GM18505 (cell line): ENCODE data around the gene AOX1.

Source experiments
- ATAC-seq: cut with Tn5 transposase; IDR thresholded peaks from one replicate; pipeline ENCODE4 v1.9.1; 2021; ENCODE audit not compliant: unreplicated experiment
- POLR2A ChIP-seq: IDR thresholded peaks from 4 replicates; pipeline ENCODE4 v1.6.1; 2011; ENCODE audit warnings: borderline replicate concordance; ENCODE audit not compliant: insufficient read depth, insufficient read length; ENCODE audit errors: extremely low read depth

AOX1 gene

DNA sequence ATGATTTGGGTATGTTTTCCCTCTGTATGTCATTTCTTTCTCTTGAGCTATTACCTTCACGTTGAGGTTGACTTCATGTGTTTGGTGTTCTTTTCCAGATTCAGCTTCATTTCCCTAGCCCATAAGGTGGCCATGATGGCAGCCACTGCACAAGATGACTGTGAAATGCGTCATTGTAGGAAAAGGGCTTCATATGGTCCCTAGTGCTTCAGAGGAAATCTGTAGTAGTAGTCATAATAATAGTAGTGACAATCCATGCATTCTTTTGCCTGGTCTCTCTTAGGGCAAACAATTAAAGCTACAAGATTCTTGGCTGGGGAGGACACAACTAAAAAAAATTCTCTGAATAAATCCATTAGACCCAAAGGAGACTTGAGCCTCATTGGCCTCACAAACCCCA lies 28.4 kb downstream of the AOX1 start:
- no peak for TF ChIP-seq POLR2A
- ATAC-seq: no peak

DNA sequence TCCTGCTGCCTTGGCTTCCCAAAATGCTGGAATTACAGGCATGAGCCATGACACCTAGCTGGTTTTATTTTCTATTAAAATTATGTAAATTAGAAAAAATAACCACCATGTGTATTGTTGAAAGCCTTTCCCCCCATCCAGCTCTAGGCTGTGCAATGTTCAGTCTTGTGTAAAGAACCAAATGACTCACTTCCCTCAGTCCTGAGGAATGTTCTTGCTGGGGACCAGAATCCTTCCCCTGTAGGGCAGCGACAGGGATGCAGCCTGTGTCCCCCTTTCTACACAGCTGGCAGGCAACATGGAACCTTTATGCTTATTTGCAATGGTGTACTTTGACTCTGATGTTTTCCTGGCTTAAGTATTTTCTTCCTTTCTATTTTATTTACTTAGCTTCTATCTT lies 29.4 kb downstream of the AOX1 start:
- no peak for TF ChIP-seq POLR2A
- no peak for ATAC-seq

GRCh38 chr2:200616193-200616592 lies 30.4 kb downstream of the AOX1 start:
- ATAC-seq: no peak
- TF ChIP-seq POLR2A: no peak

DNA sequence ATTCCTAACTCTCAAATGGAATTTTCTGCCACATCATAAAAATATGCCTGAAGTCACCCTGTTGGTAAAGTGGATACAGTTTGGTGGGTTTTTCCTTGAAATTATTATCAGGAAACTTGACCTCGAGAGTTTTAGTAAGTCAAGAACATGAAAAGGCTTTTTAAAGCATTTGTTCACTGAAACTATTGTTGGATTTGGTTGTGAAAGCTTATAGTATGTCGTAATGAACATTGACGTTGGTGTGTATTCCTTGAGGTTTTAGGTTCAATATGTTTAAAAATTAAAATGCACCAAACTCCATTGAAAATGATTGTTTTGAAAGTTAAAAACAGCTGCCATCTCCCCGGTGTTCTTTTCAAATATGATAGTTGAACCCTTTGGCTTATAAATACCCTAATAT lies 30.8 kb downstream of the AOX1 start:
- no peak for ATAC-seq
- no peak for TF ChIP-seq POLR2A

GRCh38 chr2:200617156-200618053 lies 31.6 kb downstream of the AOX1 start:
- ATAC-seq: no peak
- TF ChIP-seq POLR2A: no peak

- no peak for TF ChIP-seq POLR2A
- no peak for ATAC-seq
Measured at GRCh38 chr2:200618054-200618419, 32.2 kb downstream of the AOX1 start.

GRCh38 chr2:200618590-200619021 lies 32.8 kb downstream of the AOX1 start:
- TF ChIP-seq POLR2A: no peak
- ATAC-seq: no peak

GRCh38 chr2:200619279-200619678 lies 33.5 kb downstream of the AOX1 start:
- ATAC-seq: no peak
- no peak for TF ChIP-seq POLR2A

GRCh38 chr2:200620606-200621390 lies 35.0 kb downstream of the AOX1 start:
- no peak for ATAC-seq
- TF ChIP-seq POLR2A: no peak

DNA sequence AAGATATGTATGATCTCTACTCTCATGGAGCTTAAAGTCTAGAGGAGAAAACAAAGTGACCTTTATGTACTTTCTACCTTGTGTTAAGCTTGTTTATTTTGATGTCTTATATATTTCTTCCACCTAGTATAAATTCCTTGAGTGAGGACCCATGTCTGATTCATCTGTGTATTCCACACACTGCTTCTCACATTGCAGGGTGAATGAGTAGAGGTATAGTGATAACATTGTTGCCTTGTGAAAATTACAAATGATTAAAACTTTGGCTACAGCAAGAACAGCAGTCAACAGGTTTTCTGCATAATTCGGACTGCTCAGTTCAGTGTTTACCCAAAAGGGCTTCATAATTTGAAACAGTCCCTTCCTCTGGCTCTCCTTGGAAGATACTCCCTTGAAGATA lies 36.3 kb downstream of the AOX1 start:
- TF ChIP-seq POLR2A: no peak
- ATAC-seq: no peak

DNA sequence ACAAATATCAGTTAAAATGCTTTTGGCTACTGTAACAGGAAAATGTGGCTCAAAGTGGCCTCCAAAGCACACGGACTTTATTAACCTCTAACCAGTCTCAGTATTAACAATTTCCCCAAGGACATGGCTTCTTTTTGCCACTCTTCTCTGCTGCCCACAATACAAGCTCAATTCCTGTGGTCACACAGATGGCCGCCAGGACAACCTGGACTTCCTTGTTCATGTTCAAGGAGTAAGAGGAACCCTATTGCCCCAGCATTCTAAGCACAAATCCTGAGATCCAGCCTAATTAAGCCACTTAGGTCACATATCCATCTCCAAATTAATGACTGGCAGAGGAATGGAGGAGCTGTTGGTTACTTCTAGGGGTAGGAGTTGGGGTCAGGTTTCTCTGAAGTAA lies 38.2 kb downstream of the AOX1 start:
- no peak for TF ChIP-seq POLR2A
- ATAC-seq: no peak

DNA sequence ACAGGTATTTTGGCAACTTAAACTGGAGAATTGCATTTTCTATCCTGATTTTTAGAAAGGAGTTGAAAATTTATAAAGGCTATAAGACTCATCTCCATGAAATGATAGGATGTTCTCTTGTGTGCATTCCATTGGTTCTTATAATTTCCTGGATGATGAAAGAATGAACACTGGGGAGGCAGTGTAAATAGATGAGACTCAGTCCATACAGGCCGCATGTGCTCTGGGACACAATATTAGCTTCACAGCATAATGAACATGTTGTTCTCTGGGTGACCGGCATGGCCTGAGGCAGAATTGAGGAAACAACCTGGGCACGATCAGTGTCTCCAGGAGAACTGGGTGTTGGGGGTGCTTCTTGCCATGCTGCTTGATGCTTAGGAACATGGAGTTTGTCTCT lies 38.8 kb downstream of the AOX1 start:
- no peak for ATAC-seq
- TF ChIP-seq POLR2A: no peak

DNA sequence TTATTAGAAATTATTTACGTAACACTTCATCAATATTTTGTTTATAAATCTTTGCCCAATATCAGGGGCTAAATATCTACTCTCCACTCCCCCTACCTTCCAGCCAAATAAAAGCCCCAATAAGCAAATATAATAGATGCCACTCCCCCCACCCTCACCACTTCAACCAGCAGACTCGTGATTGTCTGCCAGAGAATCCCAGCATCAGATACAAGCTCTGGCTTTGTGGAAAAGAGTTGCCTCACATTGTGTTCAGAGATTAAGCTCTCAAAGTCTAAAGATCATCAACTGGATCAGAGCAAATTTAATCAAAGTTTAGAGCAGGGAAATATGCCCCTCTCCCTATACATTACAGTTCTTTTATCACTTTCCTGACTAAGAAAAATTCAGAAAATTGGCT lies 39.5 kb downstream of the AOX1 start:
- ATAC-seq: no peak
- TF ChIP-seq POLR2A: no peak

- no peak for ATAC-seq
- TF ChIP-seq POLR2A: no peak
Measured at GRCh38 chr2:200625958-200626363, 40.1 kb downstream of the AOX1 start.
